GM12864 (cell line): ENCODE results near the gene TICRR.
A peak's percentile ranks its signal among the peaks of the same experiment; 100 is the strongest.

Experiments used
- DNase-seq: peaks from one replicate; pipeline ENCODE4 v3.0.0-alpha.2; 2011; ENCODE audit warnings: low read depth
- H3K4me3 ChIP-seq: 2 replicates; pipeline ENCODE4 v1.5.1; 2011; ENCODE audit warnings: mild to moderate bottlenecking, low read depth, low read length, control low read depth
- CTCF ChIP-seq: IDR thresholded peaks from 2 replicates; pipeline ENCODE4 v1.5.1; 2011; ENCODE audit warnings: low read depth, mild to moderate bottlenecking, moderate library complexity, low read length, control low read depth, inconsistent platforms; ENCODE audit errors: missing control alignments

TICRR gene

GRCh38 chr15:89659295-89659694, 84.0 kb downstream of the TICRR start:
- no peak for TF ChIP-seq CTCF
- no peak overlapping the region for H3K4me3 ChIP-seq
- DNase-seq = no peak

- no peak for DNase-seq
- no peak overlapping the region for H3K4me3 ChIP-seq
- no peak for TF ChIP-seq CTCF
Measured at GRCh38 chr15:89660556-89660955, 85.3 kb downstream of the TICRR start.

- no peak for DNase-seq
- no peak for TF ChIP-seq CTCF
- H3K4me3 ChIP-seq = no peak overlapping the region
Measured at GRCh38 chr15:89662893-89663626, 87.8 kb downstream of the TICRR start.

- no peak for TF ChIP-seq CTCF
- DNase-seq = no peak
- H3K4me3 ChIP-seq = no peak overlapping the region; the same call in 1 of the 2 replicates
Measured at GRCh38 chr15:89664441-89665350, 89.4 kb downstream of the TICRR start.

GRCh38 chr15:89665449-89666181, 90.3 kb downstream of the TICRR start:
- no peak for TF ChIP-seq CTCF
- DNase-seq = no peak
- H3K4me3 ChIP-seq = peak overlapping the region; percentile 17

GRCh38 chr15:89666184-89666857, 91.1 kb downstream of the TICRR start:
- no peak for DNase-seq
- H3K4me3 ChIP-seq = no peak overlapping the region
- TF ChIP-seq CTCF = no peak
